ENCODE measurements around the gene MUC21. TPM values are rescaled to one million over a fixed set of nuclear protein-coding genes. Genes with fewer than 3 reads are reported as not detected.

MUC21 gene
- total and polyA plus RNA-seq, 2 donors from 2014 or later, result not detected

DNA sequence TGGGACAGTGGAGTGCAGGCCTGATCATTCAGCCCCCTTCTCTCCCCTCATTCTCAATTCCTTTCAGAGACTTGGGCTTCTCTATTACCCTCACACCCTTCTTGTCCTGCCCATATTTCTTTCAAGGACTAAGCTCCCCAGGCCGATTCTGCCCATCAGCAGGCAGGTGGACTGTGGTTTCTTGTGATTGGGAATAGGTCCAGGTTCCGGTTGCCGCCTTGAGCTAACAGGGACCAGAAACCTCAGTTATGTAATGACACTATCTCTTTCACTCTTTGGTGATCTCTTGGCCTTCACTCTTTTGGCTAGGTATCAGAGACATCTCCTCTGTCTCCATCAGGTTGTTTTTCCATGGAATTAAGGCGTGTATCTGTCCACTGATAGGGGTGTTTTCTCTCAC is 36.3 kb upstream of the MUC21 start:
- intact Hi-C loops (cut with DNase I), result no loop called here

GRCh38 chr6:30948811-30949210 is 34.7 kb upstream of the MUC21 start:
- no peak overlapping the region for H3K27ac ChIP-seq (ENCODE audit: low read depth in 2 of 2, low read length in 2 of 2)

More for the DNA sequence above, 36.3 kb upstream of the MUC21 start:
- Histone ChIP-seq H3K9ac (ENCODE audit: low read length in 3 of 3) (no peak overlapping the region), H3K36me3 (ENCODE audit: control insufficient read depth in 2 of 3, insufficient read depth in 3 of 3, low read length in 3 of 3) (no peaks in the 10 kb centered on the region), H3K27ac (ENCODE audit: low read depth in 2 of 2, low read length in 2 of 2) (no peak overlapping the region), H3K9me3 (ENCODE audit: control insufficient read depth in 2 of 3, insufficient read depth in 1 of 3, low read length in 3 of 3) (no peaks in the 10 kb centered on the region), H3K27me3 (ENCODE audit: control insufficient read depth, insufficient read depth, low read length) (no peaks in the 10 kb centered on the region), H3K4me1 (ENCODE audit: control insufficient read depth in 2 of 3, insufficient read depth in 2 of 3, low read depth in 1 of 3, low read length in 3 of 3) (no peaks in the 10 kb centered on the region), H3K4me3 (ENCODE audit: low read length in 3 of 3) (no peak overlapping the region)
- TF ChIP-seq CTCF (IDR thresholded peaks at IDR 0.05; ENCODE audit: borderline replicate concordance, extremely low read depth, insufficient read depth), result no peak
- no peak for FAIRE-seq
- no peak for DNase-seq

GRCh38 chr6:30951907-30952469 is 31.5 kb upstream of the MUC21 start:
- H3K27ac ChIP-seq (ENCODE audit: low read depth in 2 of 2, low read length in 2 of 2), result no peak overlapping the region
- H3K4me3 ChIP-seq (ENCODE audit: low read length in 3 of 3), result no peak overlapping the region
- no peak overlapping the region for H3K9ac ChIP-seq (ENCODE audit: low read length in 3 of 3)
- TF ChIP-seq CTCF (IDR thresholded peaks at IDR 0.05; ENCODE audit: borderline replicate concordance, extremely low read depth, insufficient read depth), result no peak
- H3K36me3 ChIP-seq (ENCODE audit: control insufficient read depth in 2 of 3, insufficient read depth in 3 of 3, low read length in 3 of 3), result no peaks in the 10 kb centered on the region
- no peaks in the 10 kb centered on the region for H3K9me3 ChIP-seq (ENCODE audit: control insufficient read depth in 2 of 3, insufficient read depth in 1 of 3, low read length in 3 of 3)
- intact Hi-C loops (cut with DNase I), result no loop called here
- DNase-seq, result no peak
- no peaks in the 10 kb centered on the region for H3K4me1 ChIP-seq (ENCODE audit: control insufficient read depth in 2 of 3, insufficient read depth in 2 of 3, low read depth in 1 of 3, low read length in 3 of 3)
- no peak for FAIRE-seq
- no peaks in the 10 kb centered on the region for H3K27me3 ChIP-seq (ENCODE audit: control insufficient read depth, insufficient read depth, low read length)

More at GRCh38 chr6:30948811-30949210, 34.7 kb upstream of the MUC21 start:
- no peak overlapping the region for H3K9ac ChIP-seq (ENCODE audit: low read length in 3 of 3)
- H3K9me3 ChIP-seq (ENCODE audit: control insufficient read depth in 2 of 3, insufficient read depth in 1 of 3, low read length in 3 of 3), result no peaks in the 10 kb centered on the region
- no peaks in the 10 kb centered on the region for H3K27me3 ChIP-seq (ENCODE audit: control insufficient read depth, insufficient read depth, low read length)
- DNase-seq, result no peak
- no peak for FAIRE-seq
- intact Hi-C loops (cut with DNase I), result no loop called here
- no peak overlapping the region for H3K4me3 ChIP-seq (ENCODE audit: low read length in 3 of 3)
- H3K4me1 ChIP-seq (ENCODE audit: control insufficient read depth in 2 of 3, insufficient read depth in 2 of 3, low read depth in 1 of 3, low read length in 3 of 3), result no peaks in the 10 kb centered on the region
- no peaks in the 10 kb centered on the region for H3K36me3 ChIP-seq (ENCODE audit: control insufficient read depth in 2 of 3, insufficient read depth in 3 of 3, low read length in 3 of 3)
- no peak for TF ChIP-seq CTCF (IDR thresholded peaks at IDR 0.05; ENCODE audit: borderline replicate concordance, extremely low read depth, insufficient read depth)

All from kidney (tissue), 14 donors.